Measurements from ENCODE around the gene DMRTC2.
"Not testable (repeated sequence)": the region's sequence is repeated elsewhere in the genome, so short reads cannot be mapped to it uniquely, and the experiment has no call there.

DMRTC2 gene

DNA sequence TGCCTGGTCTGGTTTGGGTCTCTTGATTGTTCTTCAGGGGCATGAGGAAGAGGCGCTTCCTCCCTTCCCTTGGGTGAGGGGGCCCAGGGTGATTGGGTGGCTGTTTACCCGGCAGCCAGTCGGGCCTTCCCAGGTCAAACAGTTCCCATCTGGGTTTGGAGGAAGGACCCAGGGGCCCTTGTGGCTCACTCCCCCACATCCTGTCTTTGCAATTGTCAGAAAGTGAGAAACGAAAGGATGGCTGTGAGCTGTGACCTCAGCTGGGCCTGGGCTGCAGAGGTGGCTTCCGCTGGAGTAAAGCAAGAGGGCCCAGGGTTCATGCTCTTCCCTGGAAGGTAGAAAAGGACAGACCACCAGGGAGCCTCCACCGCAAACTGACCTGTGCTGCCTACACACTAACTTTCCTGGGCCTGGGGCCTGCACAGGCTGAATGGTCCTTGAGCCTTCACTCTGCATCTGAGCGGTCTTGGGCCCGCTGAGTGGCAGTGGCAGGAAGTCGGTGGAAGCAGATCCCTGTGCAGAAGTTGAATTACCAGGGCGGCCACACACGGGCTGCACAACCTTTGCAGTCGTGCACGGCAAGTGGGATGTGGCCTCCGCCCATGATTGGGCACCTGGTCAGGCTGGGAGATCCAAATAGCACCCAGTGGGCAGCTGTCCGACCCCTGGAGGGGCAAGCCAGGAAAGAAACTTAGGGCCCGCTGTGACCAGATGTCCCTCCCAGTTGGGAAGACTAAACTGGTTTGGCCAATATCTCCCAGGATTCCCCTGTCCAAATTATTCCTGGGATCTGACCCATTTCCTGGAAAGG is 26.9 kb downstream of the DMRTC2 start:
- peak in 1 of 2 donors; percentile 37 for DNase-seq (ENCODE audit: low read depth in 2 of 2)

DNA sequence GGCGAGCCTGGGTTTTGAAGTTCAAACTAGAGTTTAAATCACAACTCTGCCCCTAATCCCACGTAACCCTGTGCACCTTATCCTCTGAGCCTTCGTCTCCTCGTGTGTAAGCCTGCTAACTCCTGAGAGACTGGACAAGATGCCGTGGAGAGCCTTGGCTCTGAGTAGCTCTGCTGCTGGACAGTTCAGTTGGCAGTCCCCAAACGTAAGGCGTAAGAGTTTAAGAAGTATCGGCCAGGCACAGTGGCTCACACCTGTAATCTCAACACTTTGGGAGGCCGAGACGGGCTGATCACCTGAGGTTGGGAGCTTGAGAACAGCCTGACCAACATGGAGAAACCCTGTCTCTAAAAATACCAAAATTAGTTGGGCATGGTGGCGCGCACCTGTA is 27.5 kb downstream of the DMRTC2 start:
- no peak for DNase-seq (ENCODE audit: low read depth in 2 of 2)

DNA sequence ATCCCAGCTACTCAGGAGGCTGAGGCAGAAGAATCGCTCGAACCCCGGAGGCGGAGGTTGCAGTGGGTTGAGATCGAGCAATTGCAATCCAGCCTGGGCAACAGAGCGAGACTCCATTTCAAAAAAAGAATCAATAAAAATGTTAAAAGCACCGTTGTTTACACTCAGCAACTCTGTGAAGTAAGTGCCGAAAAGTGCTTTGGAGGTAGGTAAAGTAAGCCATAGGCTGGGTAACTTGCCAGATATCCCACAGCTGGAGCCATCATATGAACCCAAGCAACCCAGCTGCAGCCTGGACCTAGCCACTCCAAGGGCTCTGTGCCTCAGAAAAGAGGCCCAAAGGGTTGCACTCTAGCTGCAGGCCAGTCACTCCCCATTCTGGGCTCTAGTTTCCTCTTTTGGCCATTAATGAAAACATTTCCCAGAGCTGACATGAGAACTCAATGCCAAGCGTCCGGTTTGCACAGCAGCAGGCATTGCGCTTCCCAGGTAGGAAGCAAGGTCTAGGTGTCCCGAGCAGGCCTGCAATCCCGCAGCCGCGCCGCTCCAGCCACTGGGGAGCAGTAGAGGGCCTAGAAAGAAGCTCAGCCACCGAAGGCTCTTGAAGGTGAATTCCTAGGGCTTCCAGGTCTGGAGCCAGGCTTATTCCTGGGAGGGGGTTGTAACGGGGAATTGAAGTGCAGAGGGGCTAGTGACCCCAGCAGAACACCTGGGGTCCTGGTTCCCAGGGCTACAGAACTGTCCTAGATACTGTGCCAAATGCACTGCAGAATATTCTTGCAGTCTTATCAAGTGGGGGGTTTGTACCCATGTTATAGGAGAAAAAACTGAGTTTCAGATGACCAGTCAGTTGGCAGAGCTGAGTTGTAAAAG is 28.2 kb downstream of the DMRTC2 start:
- no peak for DNase-seq (ENCODE audit: low read depth in 2 of 2)

DNA sequence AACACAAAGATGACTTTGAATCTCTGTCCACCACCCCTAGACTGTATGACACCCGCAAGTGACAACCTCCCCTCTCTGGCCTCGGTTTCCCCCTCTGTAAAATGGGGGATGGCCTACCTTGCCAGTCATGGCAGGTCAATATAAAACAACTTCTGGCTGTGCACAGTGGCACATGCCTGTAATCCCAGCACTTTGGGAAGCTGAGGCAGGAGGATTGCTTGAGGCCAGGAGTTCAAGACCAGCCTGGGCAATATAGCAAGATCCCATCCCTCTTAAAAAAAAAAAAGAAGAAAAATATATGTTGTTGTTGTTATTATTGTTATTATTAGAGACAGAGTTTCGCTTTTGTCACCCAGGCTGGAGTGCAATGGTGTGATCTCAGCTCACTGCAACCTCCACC is 31.1 kb downstream of the DMRTC2 start:
- DNase-seq (ENCODE audit: low read depth in 2 of 2), result not testable (repeated sequence)

DNA sequence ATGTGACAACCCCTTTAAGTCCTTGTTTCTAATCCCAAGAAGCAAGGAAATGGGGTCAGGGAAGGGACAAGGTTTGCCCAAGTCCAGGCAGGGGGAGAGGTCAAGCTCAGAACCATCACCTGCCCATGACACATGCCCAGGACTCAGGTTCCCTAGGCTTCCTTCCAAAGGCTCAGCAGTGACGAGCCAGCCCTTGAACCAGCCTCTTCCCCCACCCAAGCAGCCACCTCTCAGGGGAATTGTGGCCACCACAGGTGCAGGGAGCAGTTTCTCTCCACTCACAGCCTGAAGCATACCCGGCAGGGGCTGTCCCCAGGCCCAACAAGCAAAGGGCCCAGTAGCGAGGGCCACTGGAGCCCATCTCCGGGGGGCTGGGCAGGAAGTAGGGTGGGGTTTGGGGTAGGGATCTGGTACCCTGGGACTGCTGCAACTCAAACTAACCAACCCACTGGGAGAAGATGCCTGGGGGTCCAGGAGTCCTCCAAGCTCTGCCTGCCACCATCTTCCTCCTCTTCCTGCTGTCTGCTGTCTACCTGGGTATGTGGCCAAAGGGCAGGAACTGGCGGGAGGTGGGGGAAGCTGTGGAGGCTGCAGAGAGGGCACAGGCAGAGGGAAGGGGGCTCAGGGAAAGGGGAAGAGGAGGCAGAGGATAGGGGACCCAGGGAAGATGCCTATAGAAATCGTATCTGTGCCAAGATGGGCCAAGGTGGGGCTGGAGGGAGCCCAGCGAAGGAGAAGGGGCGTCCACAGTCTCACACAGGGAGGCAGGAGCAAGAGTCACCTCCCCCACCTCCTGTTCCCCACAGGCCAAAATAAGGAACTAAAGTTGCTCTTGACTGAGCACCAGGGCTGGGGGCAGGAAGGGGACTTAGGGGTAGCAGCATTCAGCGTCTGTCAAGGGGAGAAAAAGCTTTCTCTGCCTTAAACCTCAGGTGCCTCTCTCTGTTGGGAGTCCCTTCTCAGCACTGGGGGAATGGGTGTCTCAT is 32.3 kb downstream of the DMRTC2 start, which contains the start of gene CD79A:
CD79A (plus strand) TSS at position 433 of the 986 bp plus-strand sequence; CDS start at position 459, 26 bp downstream.
- no peak for DNase-seq (ENCODE audit: low read depth in 2 of 2)

DNA sequence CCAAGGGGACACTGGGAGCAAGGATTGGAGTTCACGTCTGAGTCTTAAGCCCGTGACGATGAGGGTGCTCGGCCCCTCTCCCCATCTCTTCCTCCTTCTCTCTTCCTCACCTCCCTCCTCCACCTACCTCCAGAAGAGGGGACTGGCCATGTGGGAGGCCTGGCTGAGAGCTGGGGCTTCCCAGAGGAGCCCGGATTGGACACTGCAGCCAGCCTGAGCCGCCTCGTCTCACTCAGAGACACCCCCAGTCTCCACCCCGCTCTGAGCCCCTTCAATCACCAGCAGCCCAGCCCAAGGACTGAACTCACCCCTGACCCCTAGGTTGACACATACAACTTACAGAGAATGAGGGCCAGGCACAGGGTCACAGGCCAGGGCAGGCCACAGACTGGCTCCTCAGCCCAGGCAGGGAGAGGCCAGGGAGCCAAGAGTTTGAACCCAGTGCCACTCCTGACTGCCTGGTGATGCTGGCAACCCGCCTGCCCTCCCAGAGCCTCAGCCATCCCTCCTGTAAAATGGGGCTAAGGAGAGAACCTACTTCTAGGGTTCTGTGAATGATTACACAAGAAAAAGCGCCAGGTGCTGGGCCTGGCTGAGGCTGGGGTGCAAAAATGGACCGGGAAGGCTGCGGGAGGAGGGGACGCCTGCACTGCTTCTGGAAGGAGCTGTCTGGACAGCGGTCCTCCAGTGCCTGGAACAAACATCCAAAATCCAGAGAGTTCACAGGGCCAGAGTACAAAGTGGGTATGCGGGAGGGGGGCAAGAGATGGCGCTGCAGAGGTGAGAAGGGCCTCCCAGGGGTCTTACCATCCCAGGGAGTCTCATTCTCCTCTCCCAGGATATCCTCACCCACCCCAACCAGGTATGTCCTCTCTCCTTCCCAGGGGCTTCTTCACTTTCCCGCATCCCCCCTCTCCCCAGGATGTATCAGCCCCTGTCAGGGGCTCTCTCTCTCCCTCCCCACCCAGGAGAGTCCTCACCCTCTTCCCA is 33.4 kb downstream of the DMRTC2 start:
- DNase-seq (ENCODE audit: low read depth in 2 of 2), result no peak

DNA sequence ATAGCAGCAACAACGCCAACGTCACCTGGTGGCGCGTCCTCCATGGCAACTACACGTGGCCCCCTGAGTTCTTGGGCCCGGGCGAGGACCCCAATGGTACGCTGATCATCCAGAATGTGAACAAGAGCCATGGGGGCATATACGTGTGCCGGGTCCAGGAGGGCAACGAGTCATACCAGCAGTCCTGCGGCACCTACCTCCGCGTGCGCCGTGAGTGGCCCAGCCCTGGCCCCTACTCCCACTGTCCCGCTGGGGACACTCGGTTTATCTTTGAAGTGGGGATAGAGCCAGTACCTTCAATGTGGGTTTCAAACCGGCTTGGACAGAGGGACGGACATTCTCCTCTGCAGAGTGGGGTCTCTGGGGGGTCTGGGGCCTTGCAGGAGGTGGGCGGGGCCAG is 34.2 kb downstream of the DMRTC2 start:
- no peak for DNase-seq (ENCODE audit: low read depth in 2 of 2)

DNA sequence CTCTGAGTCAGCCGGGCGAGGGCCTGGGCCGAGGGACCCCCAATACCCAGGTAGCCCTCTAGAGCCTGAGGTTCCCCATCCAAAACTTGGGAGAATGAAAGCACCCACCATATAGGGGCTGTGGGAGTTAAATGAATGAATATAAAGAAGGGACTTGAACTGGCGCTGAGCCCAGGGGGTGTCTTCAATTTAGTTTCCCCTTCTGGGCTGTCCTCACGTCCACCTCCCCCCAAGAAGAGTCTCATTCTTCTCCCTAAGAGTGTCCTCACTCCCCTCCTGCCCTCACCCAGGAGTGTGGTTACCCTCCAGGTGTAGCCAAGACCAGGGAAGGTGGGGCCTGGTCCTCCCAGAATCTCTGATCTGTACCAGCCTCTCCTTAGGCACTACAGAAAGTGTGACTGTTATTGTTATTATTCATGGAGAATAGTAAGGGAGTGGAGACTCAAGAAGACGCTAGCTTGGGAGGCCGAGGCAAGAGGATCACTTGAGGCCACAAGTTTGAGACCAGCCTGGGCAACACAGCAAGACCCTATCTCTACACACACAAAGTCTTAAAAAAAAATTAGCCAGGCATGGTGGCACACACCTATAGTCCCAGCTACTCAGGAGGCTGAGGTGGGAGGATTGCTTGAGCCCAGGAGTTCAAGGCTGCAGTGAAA is 35.0 kb downstream of the DMRTC2 start:
- DNase-seq (ENCODE audit: low read depth in 2 of 2), result no peak

DNA sequence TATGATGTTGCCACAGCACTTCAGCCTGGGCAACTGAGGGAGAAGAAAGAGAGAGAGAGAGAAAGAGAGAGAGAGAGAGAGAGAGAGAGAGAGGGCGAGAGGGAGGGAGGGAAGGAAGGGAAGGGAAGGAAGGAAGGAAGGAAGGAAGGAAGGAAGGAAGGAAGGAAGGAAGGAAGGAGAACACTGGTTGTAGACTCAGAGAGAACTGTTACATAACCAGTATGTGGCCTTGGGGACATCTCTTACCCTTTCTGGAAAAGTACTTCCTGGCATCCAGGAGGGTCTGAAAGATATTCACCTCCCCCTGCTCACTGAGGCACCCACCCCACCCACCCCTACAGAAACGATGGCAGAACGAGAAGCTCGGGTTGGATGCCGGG is 35.5 kb downstream of the DMRTC2 start:
- no peak for DNase-seq (ENCODE audit: low read depth in 2 of 2)

DNA sequence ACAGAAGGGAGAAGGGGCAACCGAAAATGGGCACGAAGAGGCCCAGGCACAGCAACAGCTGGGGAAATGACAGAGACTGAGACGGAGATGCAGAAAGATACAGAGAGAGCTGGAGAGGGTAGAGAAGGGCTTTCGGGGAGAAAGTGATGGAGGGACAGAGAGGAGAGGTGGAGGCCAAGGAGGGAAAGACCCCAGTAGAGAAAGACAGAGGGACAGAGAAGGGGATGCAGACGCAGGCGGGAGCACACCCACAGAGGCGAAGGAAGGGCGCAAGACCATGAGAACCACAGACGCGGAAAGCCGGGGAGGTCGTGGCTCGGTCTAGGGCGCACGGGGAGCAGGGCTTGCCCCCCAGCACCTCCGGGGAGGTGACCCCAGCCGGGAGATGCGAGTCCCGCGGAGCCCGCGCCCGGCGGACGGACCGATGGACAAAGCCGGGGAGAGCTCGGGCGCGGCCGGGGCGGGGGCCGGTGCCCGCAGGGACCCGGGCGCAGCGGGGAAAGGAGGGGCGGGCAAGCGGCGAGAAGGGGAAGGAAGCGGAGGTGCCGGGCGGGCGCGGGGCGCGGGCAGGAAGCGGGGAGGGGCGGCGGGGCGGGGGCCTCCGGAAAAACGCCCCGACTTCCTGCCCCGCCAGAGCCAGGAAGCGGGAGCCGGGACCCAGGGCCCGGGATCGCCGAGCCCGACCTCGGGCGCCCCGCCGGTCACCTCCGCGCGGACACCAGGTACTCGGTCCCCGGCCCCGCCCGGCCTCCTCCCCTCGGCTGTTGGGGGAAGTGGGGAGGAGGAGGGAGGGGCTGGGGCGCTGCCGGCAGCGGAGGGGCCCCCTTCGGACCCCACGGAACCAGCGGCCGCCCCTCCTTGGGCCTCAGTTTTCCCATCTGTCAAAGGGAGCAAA is 38.0 kb downstream of the DMRTC2 start, which contains the start of gene ARHGEF1:
ARHGEF1 (plus strand) TSS at position 617 of the 895 bp plus-strand sequence. CDS start 4,899 bp downstream, outside the sequence.
- peak in 1 of 2 donors; percentile 36 for DNase-seq (ENCODE audit: low read depth in 2 of 2)

DNA sequence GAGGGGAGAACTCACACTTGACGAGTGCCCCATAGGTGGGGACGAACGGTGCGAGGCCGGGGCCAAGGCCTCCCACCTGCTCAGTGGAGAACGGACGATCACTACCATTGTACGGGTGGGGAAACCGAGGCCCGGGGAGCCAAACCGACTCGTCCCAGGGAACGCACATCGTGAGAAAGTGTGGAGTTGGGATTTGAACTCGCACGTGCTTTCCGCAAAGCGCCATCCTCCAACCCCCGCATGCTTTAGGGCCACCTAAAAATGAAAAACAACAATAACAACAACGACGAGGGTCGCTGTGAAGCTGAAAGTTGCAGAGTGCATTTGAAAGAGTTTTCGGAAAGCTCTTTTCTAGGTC is 38.6 kb downstream of the DMRTC2 start:
- no peak for DNase-seq (ENCODE audit: low read depth in 2 of 2)

DNA sequence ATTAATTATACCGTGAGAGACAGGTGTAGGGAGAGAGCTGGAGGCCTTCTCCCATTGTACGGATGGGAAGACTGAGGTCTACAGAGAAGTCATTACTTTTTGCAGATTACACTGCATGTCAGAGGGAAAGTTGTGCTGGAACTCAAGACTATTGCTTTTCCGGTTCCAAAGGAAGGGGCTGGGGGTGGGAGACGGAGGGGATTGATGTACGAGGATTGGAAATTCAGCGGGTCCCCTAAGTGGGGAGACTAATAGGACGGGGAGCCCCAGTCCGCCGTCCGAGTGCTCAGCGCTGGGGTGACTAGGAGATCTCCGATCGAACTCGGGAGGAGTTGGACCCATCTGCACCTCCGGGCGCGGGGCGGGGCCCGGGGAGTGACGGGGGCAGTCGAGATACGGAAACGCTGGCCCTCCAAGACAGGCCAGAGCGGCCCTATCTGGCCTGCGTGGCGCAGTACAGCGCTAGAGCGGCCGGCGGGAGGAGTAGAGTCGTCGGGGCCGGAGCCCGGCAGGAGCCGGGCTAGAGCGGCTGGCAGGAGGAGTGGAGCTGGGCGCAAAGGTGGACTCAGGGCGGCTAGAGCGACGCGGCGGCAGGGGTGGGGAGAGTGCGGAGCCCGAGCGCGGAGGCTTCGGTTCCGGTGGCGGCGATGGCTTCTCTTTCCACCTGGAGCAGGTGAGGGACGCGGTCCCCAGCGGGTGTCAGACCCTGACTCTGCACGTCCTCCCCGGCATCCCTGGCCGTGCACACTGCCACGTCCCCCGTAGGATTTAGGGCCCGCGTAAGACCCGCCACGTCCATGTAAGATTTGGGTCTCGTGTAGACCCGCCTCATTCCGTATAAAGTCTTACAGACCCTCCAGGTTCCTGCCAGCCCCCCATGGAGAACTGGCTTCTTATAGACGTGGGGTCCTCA is 39.2 kb downstream of the DMRTC2 start:
- DNase-seq (ENCODE audit: low read depth in 2 of 2), result peak; percentile 75 to 78

DNA sequence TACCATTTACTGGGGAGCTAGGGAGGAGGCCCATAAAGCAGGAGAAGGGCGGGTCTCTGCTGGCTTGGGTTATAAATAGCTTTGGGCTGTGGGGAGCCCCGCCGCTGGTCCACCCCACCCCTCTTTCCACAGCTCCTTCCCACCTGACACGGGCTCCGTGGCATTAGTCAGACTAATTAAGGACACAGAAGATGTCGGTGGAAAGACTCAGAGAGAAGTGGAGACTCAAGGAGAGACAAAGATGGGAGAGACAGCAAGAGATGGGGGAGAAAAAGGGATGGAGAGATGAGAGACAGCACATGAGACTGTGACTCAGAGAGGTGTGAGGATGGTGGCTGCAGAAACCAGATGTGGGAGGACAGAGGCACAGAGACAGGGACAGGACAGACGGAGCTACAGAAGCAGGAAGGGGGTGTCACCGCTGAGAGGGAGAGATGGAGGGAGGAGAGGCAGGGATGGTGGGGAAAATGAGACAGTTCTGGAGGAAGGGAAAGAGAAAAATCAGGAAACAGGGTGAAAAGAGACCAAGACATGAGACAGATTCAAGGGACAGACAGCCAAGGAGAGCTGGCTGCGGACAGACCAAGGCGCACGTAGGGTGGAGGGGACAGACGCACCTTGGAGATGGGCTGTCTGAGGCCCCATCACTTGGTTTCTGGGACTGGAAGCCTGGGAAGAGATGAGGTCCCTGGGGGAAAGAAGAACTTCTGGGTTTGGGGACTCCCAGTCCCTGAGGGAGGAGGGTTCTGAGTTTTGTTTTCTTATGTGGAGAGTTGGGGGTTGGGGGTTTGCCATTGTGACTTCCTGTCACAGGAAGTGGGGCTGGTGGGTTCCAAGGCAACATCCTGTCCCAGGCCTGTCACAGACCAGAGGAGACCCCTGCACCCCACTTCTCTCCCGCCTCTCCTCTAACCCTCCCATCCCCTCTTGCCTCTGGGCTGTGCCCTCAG is 42.2 kb downstream of the DMRTC2 start:
- DNase-seq (ENCODE audit: low read depth in 2 of 2), result peak in 1 of 2 donors; percentile 50

DNA sequence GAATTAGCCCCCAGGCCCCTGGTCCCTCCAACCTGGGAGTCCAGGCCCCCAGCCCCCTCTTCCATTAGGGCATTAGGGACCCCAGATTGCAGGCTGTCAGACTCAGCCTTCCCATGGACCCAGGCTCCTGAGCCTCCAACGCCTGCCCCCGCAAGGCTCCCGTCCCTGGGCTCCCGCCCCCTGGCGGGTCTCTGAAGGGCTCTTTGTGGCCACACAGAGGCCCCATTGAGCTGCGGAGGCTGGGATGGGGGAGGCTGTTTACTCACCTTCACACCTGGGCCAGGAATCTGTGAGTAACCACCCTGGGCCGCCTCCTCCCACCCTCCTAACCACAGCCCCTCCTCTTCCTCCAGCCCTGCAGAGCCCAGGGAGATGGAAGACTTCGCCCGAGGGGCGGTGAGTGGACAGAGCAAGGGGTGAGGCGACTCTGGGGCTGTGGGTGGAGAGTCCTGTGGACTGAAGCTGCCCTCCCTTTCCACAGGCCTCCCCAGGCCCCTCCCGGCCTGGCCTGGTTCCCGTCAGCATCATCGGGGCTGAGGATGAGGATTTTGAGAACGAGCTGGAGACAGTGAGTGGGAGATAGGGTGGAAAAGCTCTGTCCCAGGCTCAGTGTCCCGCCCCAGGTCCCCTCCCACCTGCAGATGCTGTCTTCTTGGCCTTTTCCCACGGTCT is 43.0 kb downstream of the DMRTC2 start:
- DNase-seq (ENCODE audit: low read depth in 2 of 2), result peak; percentile 82 to 86

DNA sequence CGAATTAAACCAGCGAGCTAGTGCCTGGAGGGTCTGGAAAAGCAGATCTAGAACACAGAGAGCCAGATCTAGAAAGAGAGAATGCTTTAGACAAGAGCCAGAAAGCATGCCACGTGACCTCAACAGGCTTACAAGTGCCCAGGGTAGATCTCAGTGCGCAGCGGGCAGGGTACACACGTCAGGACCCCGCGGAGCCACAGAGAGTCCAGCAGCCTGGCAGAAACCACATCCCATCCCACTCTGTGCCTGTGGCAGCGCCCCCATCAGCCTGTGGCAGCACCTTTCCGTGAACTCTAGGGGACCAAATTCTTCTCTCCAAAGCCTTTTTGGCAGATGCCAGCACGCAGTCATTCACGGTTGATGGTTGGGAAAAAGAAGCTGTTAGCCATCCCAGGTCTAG is 44.1 kb downstream of the DMRTC2 start:
- DNase-seq (ENCODE audit: low read depth in 2 of 2), result no peak

DNA sequence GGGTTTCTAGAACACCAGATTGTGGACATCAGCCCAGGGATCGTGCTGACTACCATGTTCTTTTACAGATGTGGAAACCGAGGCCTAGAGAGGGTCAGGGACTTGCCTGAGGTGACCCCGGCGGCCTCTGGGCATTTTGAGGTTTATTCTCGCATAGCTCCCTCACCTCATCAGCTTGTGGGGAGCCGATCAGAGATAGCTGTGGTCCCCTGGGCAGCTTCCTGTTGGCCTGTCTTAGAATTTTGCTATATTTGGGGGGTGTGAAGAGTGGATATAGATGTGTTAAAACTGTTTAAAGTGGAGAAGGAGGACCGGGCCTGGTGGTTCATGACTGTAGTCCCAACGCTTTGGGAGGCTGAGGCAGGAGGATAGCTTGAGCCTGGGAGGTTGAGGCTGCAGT is 45.1 kb downstream of the DMRTC2 start:
- DNase-seq (ENCODE audit: low read depth in 2 of 2), result no peak
